Smooth muscle cell (in vitro differentiated cells): Measurements from ENCODE around the gene KHNYN. TPM values are rescaled to one million over a fixed set of nuclear protein-coding genes. Genes with fewer than 3 reads are reported as not detected.

ENCODE experiments used
- DNase-seq: peaks from one replicate; lab custom pipeline; 2025; ENCODE audit not compliant: unreplicated experiment; lab: John Stamatoyannopoulos, UW
- H2AFZ ChIP-seq: fragments of 200-600 bp; sonication (generic); 2 replicates; pipeline ENCODE4 v1.6.0; 2016; ENCODE audit warnings: antibody characterized with exemption, low read depth, mild to moderate bottlenecking
- H3F3A ChIP-seq: fragments of 200-600 bp; sonication (generic); 2 replicates; pipeline ENCODE4 v1.6.0; 2017; ENCODE audit warnings: antibody characterized with exemption, low read depth
- H3K27ac ChIP-seq: fragments of 200-600 bp; sonication (generic); 2 replicates; pipeline ENCODE4 v1.5.1; 2016; ENCODE audit warnings: low read depth, mild to moderate bottlenecking
- H3K27me3 ChIP-seq: fragments of 200-600 bp; sonication (generic); 2 replicates; pipeline ENCODE4 v1.6.1; 2016; ENCODE audit warnings: low read depth, mild to moderate bottlenecking
- H3K36me3 ChIP-seq: fragments of 200-600 bp; sonication (generic); 2 replicates; pipeline ENCODE4 v1.5.1; 2016; ENCODE audit warnings: low read depth
- H3K4me1 ChIP-seq: fragments of 200-600 bp; sonication (generic); 2 replicates; pipeline ENCODE4 v1.5.1; 2016; ENCODE audit warnings: low read depth
- H3K4me2 ChIP-seq: fragments of 200-600 bp; sonication (generic); 2 replicates; pipeline ENCODE4 v1.6.0; 2016; ENCODE audit warnings: mild to moderate bottlenecking
- H3K4me3 ChIP-seq: fragments of 200-600 bp; sonication (generic); 2 replicates; pipeline ENCODE4 v1.5.1; 2016; ENCODE audit warnings: mild to moderate bottlenecking
- H3K79me2 ChIP-seq: fragments of 200-600 bp; sonication (generic); 2 replicates; pipeline ENCODE4 v1.6.0; 2016; ENCODE audit warnings: low read depth, mild to moderate bottlenecking
- H3K9ac ChIP-seq: fragments of 200-600 bp; sonication (generic); 2 replicates; pipeline ENCODE4 v1.6.0; 2016; ENCODE audit warnings: low read depth
- H3K9me3 ChIP-seq: fragments of 200-600 bp; sonication (generic); replicated peaks from 2 replicates; pipeline ENCODE4 v1.5.1; 2016; ENCODE audit warnings: low read depth
- H4K20me1 ChIP-seq: fragments of 200-600 bp; sonication (generic); 2 replicates; pipeline ENCODE4 v1.6.0; 2016; ENCODE audit warnings: low read depth
- CTCF ChIP-seq: fragments of 200-600 bp; sonication (generic); IDR thresholded peaks from 2 replicates; pipeline ENCODE4 v1.5.1; 2017; ENCODE audit warnings: borderline replicate concordance, mild to moderate bottlenecking, antibody characterized with exemption; ENCODE audit not compliant: insufficient read depth, poor library complexity, severe bottlenecking
- WGBS: methylation state at CpG from one replicate; pipeline ENCODE4 v1.1.7; 2016; ENCODE audit warnings: low lambda C conversion rate; 5-methylcytosine and 5-hydroxymethylcytosine counted together
- polyA plus RNA-seq: library from polyadenylated mRNA; unstranded; fragments of >200 nt; fragmentation: Nextera tagmentation; extraction: Ambion mirVana; gene quantifications from 2 replicates; pipeline ENCODE4 v1.2.1, GENCODE V29; 2016
- total RNA-seq: library from RNA; depleted of rRNA; stranded (reverse); fragments of >200 nt; gene quantifications from 2 replicates; pipeline ENCODE4 v1.2.3, GENCODE V29; 2014

KHNYN gene
- total and polyA plus RNA-seq, 2 experiments from 2014 or later = 28.2 to 43.1 TPM

GRCh38 chr14:24483604-24484252 lies 54.0 kb downstream of the KHNYN start:
- Histone ChIP-seq H2AFZ (no peak overlapping the region), H3K4me3 (no peak overlapping the region), H3K27me3 (no peaks in the 10 kb centered on the region), H4K20me1 (no peaks in the 10 kb centered on the region), H3K9ac (no peak overlapping the region), H3K27ac (no peak overlapping the region), H3K36me3 (no peaks in the 10 kb centered on the region), H3K4me2 (no peak overlapping the region), H3K79me2 (no peaks in the 10 kb centered on the region), H3F3A (no peaks in the 10 kb centered on the region), H3K9me3 (no peaks in the 10 kb centered on the region), H3K4me1 (no peaks in the 10 kb centered on the region)
- 50% methylated on average over 4 of the region's 4 CpGs for WGBS
- no peak for TF ChIP-seq CTCF
- no peak for DNase-seq

Other genes starting within 250 kb of the KHNYN start
- gene IPO4, start 241.1 kb upstream of the KHNYN start, total RNA-seq = 14.7 and 82.6 TPM in 2 replicates
- 20.5 and 26.6 TPM in 2 replicates for gene IPO4, start 241.1 kb upstream of the KHNYN start, polyA plus RNA-seq
- 66.6 and 72.1 TPM in 2 replicates for gene TM9SF1, start 234.5 kb upstream of the KHNYN start, total RNA-seq
- 86.5 and 95.8 TPM in 2 replicates for gene TM9SF1, start 234.5 kb upstream of the KHNYN start, polyA plus RNA-seq
- 0.85 TPM in 1 of 2 replicates, not detected in the other for gene TSSK4, start 224.3 kb upstream of the KHNYN start, total RNA-seq
- 0.89 and 1.3 TPM in 2 replicates for gene TSSK4, start 224.3 kb upstream of the KHNYN start, polyA plus RNA-seq
- gene CHMP4A, start 216.5 kb upstream of the KHNYN start, total RNA-seq = 29.7 and 32.5 TPM in 2 replicates
- gene CHMP4A, start 216.5 kb upstream of the KHNYN start, polyA plus RNA-seq = 46.8 and 63.9 TPM in 2 replicates
- gene MDP1, start 213.9 kb upstream of the KHNYN start, total RNA-seq = 31.0 and 33.0 TPM in 2 replicates
- 36.8 and 42.3 TPM in 2 replicates for gene MDP1, start 213.9 kb upstream of the KHNYN start, polyA plus RNA-seq
- gene NEDD8, start 197.6 kb upstream of the KHNYN start, total RNA-seq = 209 and 211 TPM in 2 replicates
- 375 and 432 TPM in 2 replicates for gene NEDD8, start 197.6 kb upstream of the KHNYN start, polyA plus RNA-seq
- gene GMPR2, start 197.0 kb upstream of the KHNYN start, total RNA-seq = 38.8 and 65.0 TPM in 2 replicates
- 43.4 and 55.9 TPM in 2 replicates for gene GMPR2, start 197.0 kb upstream of the KHNYN start, polyA plus RNA-seq
- gene TINF2, start 187.3 kb upstream of the KHNYN start, total RNA-seq = 27.9 and 38.8 TPM in 2 replicates
- 43.6 and 52.5 TPM in 2 replicates for gene TINF2, start 187.3 kb upstream of the KHNYN start, polyA plus RNA-seq
- 4.1 and 13.6 TPM in 2 replicates for gene TGM1, start 166.8 kb upstream of the KHNYN start, total RNA-seq
- gene TGM1, start 166.8 kb upstream of the KHNYN start, polyA plus RNA-seq = 1.6 and 7.7 TPM in 2 replicates
- 15.4 and 18.5 TPM in 2 replicates for gene RABGGTA, start 158.4 kb upstream of the KHNYN start, total RNA-seq
- 33.4 and 38.2 TPM in 2 replicates for gene RABGGTA, start 158.4 kb upstream of the KHNYN start, polyA plus RNA-seq
- gene DHRS1, start 130.2 kb upstream of the KHNYN start, total RNA-seq = 22.5 and 23.3 TPM in 2 replicates
- gene DHRS1, start 130.2 kb upstream of the KHNYN start, polyA plus RNA-seq = 25.2 and 27.4 TPM in 2 replicates
- gene NOP9, start 130.1 kb upstream of the KHNYN start, total RNA-seq = 9.3 and 11.2 TPM in 2 replicates
- 2.7 and 3.3 TPM in 2 replicates for gene NOP9, start 130.1 kb upstream of the KHNYN start, polyA plus RNA-seq
- not detected in 2 replicates for gene CIDEB, start 122.0 kb upstream of the KHNYN start, total RNA-seq
- 0.58 TPM in 1 of 2 replicates, not detected in the other for gene CIDEB, start 122.0 kb upstream of the KHNYN start, polyA plus RNA-seq
- 2.8 and 6.9 TPM in 2 replicates for gene LTB4R2, start 119.8 kb upstream of the KHNYN start, total RNA-seq
- 0.70 and 2.4 TPM in 2 replicates for gene LTB4R2, start 119.8 kb upstream of the KHNYN start, polyA plus RNA-seq
- gene LTB4R, start 118.5 kb upstream of the KHNYN start, total RNA-seq = 2.7 and 2.8 TPM in 2 replicates
- gene LTB4R, start 118.5 kb upstream of the KHNYN start, polyA plus RNA-seq = 1.6 and 3.2 TPM in 2 replicates
- gene ADCY4, start 94.9 kb upstream of the KHNYN start, total RNA-seq = 0.13 and 0.45 TPM in 2 replicates
- gene ADCY4, start 94.9 kb upstream of the KHNYN start, polyA plus RNA-seq = 0.66 TPM in 1 of 2 replicates, not detected in the other
- 1.3 and 1.6 TPM in 2 replicates for gene RIPK3, start 90.0 kb upstream of the KHNYN start, total RNA-seq
- gene RIPK3, start 90.0 kb upstream of the KHNYN start, polyA plus RNA-seq = 1.2 TPM in 1 of 2 replicates, not detected in the other
- gene NFATC4, start 61.8 kb upstream of the KHNYN start, total RNA-seq = 40.1 and 44.6 TPM in 2 replicates
- 84.7 and 93.3 TPM in 2 replicates for gene NFATC4, start 61.8 kb upstream of the KHNYN start, polyA plus RNA-seq
- gene NYNRIN, start 31.0 kb upstream of the KHNYN start, total RNA-seq = 38.0 and 41.1 TPM in 2 replicates
- gene NYNRIN, start 31.0 kb upstream of the KHNYN start, polyA plus RNA-seq = 29.5 and 30.3 TPM in 2 replicates
- gene CBLN3, start 286 bp upstream of the KHNYN start, total RNA-seq = 1.1 and 3.0 TPM in 2 replicates
- 1.6 and 2.5 TPM in 2 replicates for gene CBLN3, start 286 bp upstream of the KHNYN start, polyA plus RNA-seq
- 20.9 and 21.6 TPM in 2 replicates for gene SDR39U1, start 12.8 kb downstream of the KHNYN start, total RNA-seq
- gene SDR39U1, start 12.8 kb downstream of the KHNYN start, polyA plus RNA-seq = 62.6 and 78.8 TPM in 2 replicates
- gene CMA1, start 78.3 kb downstream of the KHNYN start, total RNA-seq = not detected in 2 replicates
- gene CMA1, start 78.3 kb downstream of the KHNYN start, polyA plus RNA-seq = not detected in 2 replicates
- not detected in 2 replicates for gene CTSG, start 146.3 kb downstream of the KHNYN start, total RNA-seq
- gene CTSG, start 146.3 kb downstream of the KHNYN start, polyA plus RNA-seq = not detected in 2 replicates
- not detected in 2 replicates for gene GZMH, start 179.7 kb downstream of the KHNYN start, total RNA-seq
- not detected in 2 replicates for gene GZMH, start 179.7 kb downstream of the KHNYN start, polyA plus RNA-seq
- gene GZMB, start 204.2 kb downstream of the KHNYN start, total RNA-seq = not detected in 2 replicates
- gene GZMB, start 204.2 kb downstream of the KHNYN start, polyA plus RNA-seq = not detected in 2 replicates